Endothelial cell of umbilical vein (primary cell): ENCODE measurements around the gene DDX17. TPM values are rescaled to one million over a fixed set of nuclear protein-coding genes. Genes with fewer than 3 reads are reported as not detected.

Source experiments
- BruUV-seq: library from RNA; stranded (reverse); fragments of 400-500 nt; replicated peaks from 2 replicates; lab custom pipeline; 2021; lab: Mats Ljungman, UMichigan
- CTCF ChIA-PET: fragments of 300-600, 350-600 bp; sonication (Branson Sonifier 250); formaldehyde crosslinking; loops from one replicate; lab custom pipeline; 2021; ENCODE audit warnings: antibody characterized with exemption, inconsistent platforms; lab: Charles Lee
- POLR2A ChIA-PET: fragments of 300-600, 350-600 bp; sonication (Branson Sonifier 250); formaldehyde crosslinking; loops from one replicate; lab custom pipeline; 2021; ENCODE audit warnings: antibody characterized with exemption, inconsistent platforms; lab: Charles Lee
- DNase-seq: peaks from one replicate; pipeline ENCODE4 v3.0.0-alpha.2; 2011; ENCODE audit warnings: low read depth, low spot score
- FAIRE-seq: peaks from 2 replicates; lab custom pipeline; 2011; peaks lifted over from hg19 to GRCh38; lab: Jason Lieb, UNC
- H2AFZ ChIP-seq: 2 replicates; pipeline ENCODE4 v1.6.0; 2012; ENCODE audit warnings: low read depth, low read length, control low read depth, inconsistent platforms
- H3K27ac ChIP-seq: 2 replicates; pipeline ENCODE4 v1.5.1; 2011; ENCODE audit warnings: low read depth, mild to moderate bottlenecking, control low read depth, low read length, moderate library complexity; ENCODE audit not compliant: insufficient read depth
- H3K27me3 ChIP-seq, 2 experiments: 2 replicates each; pipeline versions ENCODE4 v1.6.0 to v1.6.1; 2011; ENCODE audit warnings: low read length in 2 of 2, mixed read lengths in 1 of 2; ENCODE audit not compliant: control insufficient read depth in 2 of 2, insufficient read depth in 2 of 2
- H3K36me3 ChIP-seq, 2 experiments: 2 replicates in 1 of 2; 3 replicates in 1 of 2; pipeline ENCODE4 v1.5.1; 2011; ENCODE audit warnings: low read length in 2 of 2, mild to moderate bottlenecking in 1 of 2, moderate library complexity in 1 of 2; ENCODE audit not compliant: control insufficient read depth in 2 of 2, insufficient read depth in 2 of 2; ENCODE audit errors: extremely low read depth in 1 of 2
- H3K4me1 ChIP-seq: 3 replicates; pipeline ENCODE4 v1.5.1; 2011; ENCODE audit warnings: mild to moderate bottlenecking, low read length; ENCODE audit not compliant: control insufficient read depth, insufficient read depth; ENCODE audit errors: extremely low read depth
- H3K4me2 ChIP-seq: 2 replicates; pipeline ENCODE4 v1.6.1; 2011; ENCODE audit warnings: low read length, control low read depth, mixed read lengths; ENCODE audit not compliant: insufficient read depth
- H3K4me3 ChIP-seq, 3 experiments: fragments of 200-600 bp in 1 of 3; sonication (generic), shearing (Covaris generic) in 1 of 3; replicated peaks in 1 of 3; 2 replicates each; pipeline ENCODE4 v1.5.1; 2011 to 2016; ENCODE audit warnings: control low read depth in 3 of 3, low read length in 3 of 3, mild to moderate bottlenecking in 2 of 3, inconsistent platforms in 1 of 3, low read depth in 1 of 3, moderate library complexity in 1 of 3; ENCODE audit not compliant: insufficient read depth in 1 of 3
- H3K79me2 ChIP-seq: 2 replicates; pipeline ENCODE4 v1.6.0; 2012; ENCODE audit warnings: low read length, inconsistent platforms; ENCODE audit not compliant: control insufficient read depth, insufficient read depth
- H3K9ac ChIP-seq: replicated peaks from 2 replicates; pipeline ENCODE3; 2011; ENCODE audit warnings: low read length, control low read depth; ENCODE audit not compliant: insufficient read depth; ENCODE audit errors: extremely low read depth
- H3K9me1 ChIP-seq: replicated peaks from 3 replicates; pipeline ENCODE4 v1.6.0; 2011; ENCODE audit warnings: mild to moderate bottlenecking, low read length; ENCODE audit not compliant: control insufficient read depth, insufficient read depth; ENCODE audit errors: extremely low read depth
- H3K9me3 ChIP-seq: replicated peaks from 2 replicates; pipeline ENCODE4 v1.5.1; 2012; ENCODE audit warnings: low read length, inconsistent platforms; ENCODE audit not compliant: control insufficient read depth, insufficient read depth
- H4K20me1 ChIP-seq: replicated peaks from 2 replicates; pipeline ENCODE3; 2011; ENCODE audit warnings: mild to moderate bottlenecking, low read length; ENCODE audit not compliant: control insufficient read depth, insufficient read depth; ENCODE audit errors: extremely low read depth
- CTCF ChIP-seq, 2 donors: IDR thresholded peaks; 1 replicate in 1 of 2; 2 replicates in 1 of 2; pipeline ENCODE4 v1.5.1; 2011; ENCODE audit warnings: low read length in 2 of 2, mild to moderate bottlenecking in 2 of 2, moderate library complexity in 2 of 2, control low read depth in 1 of 2, inconsistent platforms in 1 of 2, low read depth in 1 of 2; ENCODE audit not compliant: insufficient read depth in 1 of 2; ENCODE audit errors: extremely low read depth in 1 of 2
- EZH2 ChIP-seq: IDR thresholded peaks from 2 replicates; pipeline ENCODE4 v1.6.1; 2012; ENCODE audit warnings: borderline replicate concordance, low read depth, mild to moderate bottlenecking, moderate library complexity, low read length, inconsistent platforms; ENCODE audit not compliant: severe bottlenecking
- FOS ChIP-seq: IDR thresholded peaks from 2 replicates; pipeline ENCODE4 v1.6.1; 2011; ENCODE audit warnings: mild to moderate bottlenecking, low read length, moderate library complexity, borderline replicate concordance; ENCODE audit not compliant: insufficient read depth
- GATA2 ChIP-seq: IDR thresholded peaks from 2 replicates; pipeline ENCODE4 v1.7.0; 2011; ENCODE audit warnings: low read depth, mild to moderate bottlenecking, moderate library complexity, mixed read lengths, low read length; ENCODE audit not compliant: insufficient read length, insufficient read depth
- JUN ChIP-seq: IDR thresholded peaks from 2 replicates; pipeline ENCODE4 v1.6.1; 2011; ENCODE audit warnings: borderline replicate concordance, low read depth; ENCODE audit not compliant: insufficient read length, insufficient read depth
- MAX ChIP-seq: IDR thresholded peaks from 2 replicates; pipeline ENCODE4 v1.6.1; 2011; ENCODE audit not compliant: insufficient read depth, insufficient read length
- MYC ChIP-seq: IDR thresholded peaks from one replicate; pipeline ENCODE4 v1.6.1; 2011; ENCODE audit warnings: mild to moderate bottlenecking, low read depth, low read length
- POLR2A ChIP-seq: IDR thresholded peaks from 2 replicates; pipeline ENCODE4 v1.6.1; 2012; ENCODE audit warnings: low read depth, mild to moderate bottlenecking, control low read depth, low read length
- POLR2AphosphoS5 ChIP-seq: IDR thresholded peaks from 2 replicates; pipeline ENCODE4 v1.6.1; 2012; ENCODE audit warnings: low read depth, mild to moderate bottlenecking, control low read depth, low read length, moderate library complexity; ENCODE audit not compliant: insufficient read depth
- dilution Hi-C: fragments of 300-500 bp; cut with MboI; formaldehyde crosslinking; loops from one replicate; pipeline ENCODE4 v1.15.0; 2019; ENCODE audit warnings: low sequenced_read_pairs; ENCODE audit not compliant: extremely low pct_ligation_motif_present
- intact Hi-C: fragments of 100-400 bp; cut with micrococcal nuclease; formaldehyde crosslinking; loops from one replicate; pipeline ENCODE4 v1.10.0; 2022
- polyA plus RNA-seq, 4 experiments: library from polyadenylated mRNA; depleted of rRNA in 3 of 4; stranded (reverse) in 3 of 4; unstranded in 1 of 4; fragments of >200 nt; gene quantifications; 2 replicates each; pipeline versions ENCODE4 v1.2.1 to v1.2.3, GENCODE V29; 2011 to 2012; ENCODE audit warnings: missing spikeins in 1 of 4
- total RNA-seq: library from RNA; stranded (reverse); gene quantifications from 2 replicates; pipeline ENCODE4 v1.2.3, GENCODE V29; 2021

DDX17 gene
- total and polyA plus RNA-seq, 2 donors (not counting 3 experiments of a cell fraction or from before 2014, with no cell fraction given) = 393 to 402 TPM

GRCh38 chr22:38481871-38482332, 24.2 kb downstream of the DDX17 start:
- peaks cover 2% of the 10 kb centered on the region for H3K79me2 ChIP-seq
- no peaks in the 10 kb centered on the region for H3K9me1 ChIP-seq
- H3K9me3 ChIP-seq = no peaks in the 10 kb centered on the region
- H4K20me1 ChIP-seq = no peaks in the 10 kb centered on the region
- BruUV-seq = no TSS peak
- intact Hi-C loops (no loop called here), dilution Hi-C loops (no loop called here)
- H3K4me1 ChIP-seq = no peaks in the 10 kb centered on the region
- H3K27ac ChIP-seq = no peak overlapping the region
- FAIRE-seq (no peak), DNase-seq (no peak)
- H3K36me3 ChIP-seq = peaks cover 45 to 52% of the 10 kb centered on the region in 2 experiments
- ChIA-PET POLR2A (no interaction called here), CTCF (interaction anchor here (1.3 to 2.0 kb wide), 3 partner anchors 20 to 430 kb away, joined by 3 to 6 read pairs (median 4); partner anchors contain the start of gene DMC1)
- no peak overlapping the region for H3K9ac ChIP-seq
- TF ChIP-seq JUN (no peak), GATA2 (no peak), MYC (no peak), CTCF (IDR thresholded peaks at IDR 0.05; ENCODE audit: extremely low read depth in 1 of 2, insufficient read depth in 1 of 2, low read depth in 1 of 2, low read length in 2 of 2) (no peak), MAX (no peak), POLR2AphosphoS5 (peak; percentile 33), FOS (no peak), POLR2A (peak; percentile 46), EZH2 (no peak)
- no peaks in the 10 kb centered on the region for H3K27me3 ChIP-seq
- no peak overlapping the region for H3K4me3 ChIP-seq
- H3K4me2 ChIP-seq = no peak overlapping the region
- H2AFZ ChIP-seq = no peak overlapping the region
